GM21515 (cell line): ENCODE results near the gene PKHD1.
"Not testable (repeated sequence)": the region's sequence is repeated elsewhere in the genome, so short reads cannot be mapped to it uniquely, and the experiment has no call there.

Source experiments
- ATAC-seq: cut with Tn5 transposase; IDR thresholded peaks from one replicate; pipeline ENCODE4 v1.9.1; 2021; ENCODE audit not compliant: unreplicated experiment

The PKHD1 gene

DNA sequence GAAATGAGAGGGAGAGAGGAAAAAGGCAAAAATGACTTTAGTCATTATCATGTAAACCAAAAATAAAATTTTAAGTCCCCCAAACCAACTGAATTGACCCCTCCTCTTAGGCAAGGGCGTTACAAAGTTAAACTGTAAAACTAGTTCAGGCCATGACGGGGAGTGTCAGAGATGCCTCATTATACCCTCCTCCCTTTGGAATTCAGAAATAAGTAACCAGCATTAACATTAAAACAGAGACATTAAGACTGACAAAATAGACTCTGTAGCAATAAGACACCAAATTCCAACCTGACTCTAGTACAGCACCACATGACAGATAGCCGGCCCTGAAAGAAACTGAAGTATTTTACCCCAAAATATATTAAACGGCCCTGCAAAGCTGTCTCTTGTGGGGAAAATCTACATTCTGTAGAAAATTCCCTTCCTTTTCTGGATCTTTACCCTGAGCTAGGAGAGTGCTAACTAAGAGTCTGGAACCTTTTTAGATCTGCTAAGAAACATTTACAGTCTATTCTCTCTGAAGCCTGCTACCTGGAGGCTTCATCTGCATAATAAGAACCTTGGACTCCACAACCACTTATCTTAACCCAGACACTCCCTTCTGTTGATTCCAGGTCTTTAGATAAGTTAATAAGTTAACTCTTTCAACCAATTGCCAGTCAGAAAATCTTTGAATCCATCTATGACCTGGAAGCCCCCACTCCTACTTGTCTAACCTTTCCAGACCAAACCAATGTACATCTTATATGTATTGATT is 150.7 kb downstream of the PKHD1 start:
- ATAC-seq, result no peak

DNA sequence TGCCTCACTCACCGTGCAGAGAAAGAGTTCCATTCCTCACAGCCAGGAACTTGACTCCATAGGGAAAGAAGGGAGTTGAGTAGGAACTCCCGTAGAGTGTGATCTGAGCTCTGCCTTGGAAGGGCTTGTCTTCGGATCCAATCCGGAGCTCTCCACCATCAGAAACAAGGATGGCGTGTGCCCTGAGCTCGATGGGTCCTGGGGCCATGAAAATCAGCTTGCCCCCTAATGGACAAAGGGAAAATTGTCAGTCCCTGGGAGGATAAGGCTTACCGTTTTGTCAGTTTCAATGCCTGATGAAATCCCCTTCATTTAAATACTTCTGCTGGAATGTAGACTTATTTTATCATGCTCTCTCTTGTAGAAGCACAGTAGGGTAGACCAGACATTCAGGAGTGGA is 153.3 kb downstream of the PKHD1 start:
- no peak for ATAC-seq

DNA sequence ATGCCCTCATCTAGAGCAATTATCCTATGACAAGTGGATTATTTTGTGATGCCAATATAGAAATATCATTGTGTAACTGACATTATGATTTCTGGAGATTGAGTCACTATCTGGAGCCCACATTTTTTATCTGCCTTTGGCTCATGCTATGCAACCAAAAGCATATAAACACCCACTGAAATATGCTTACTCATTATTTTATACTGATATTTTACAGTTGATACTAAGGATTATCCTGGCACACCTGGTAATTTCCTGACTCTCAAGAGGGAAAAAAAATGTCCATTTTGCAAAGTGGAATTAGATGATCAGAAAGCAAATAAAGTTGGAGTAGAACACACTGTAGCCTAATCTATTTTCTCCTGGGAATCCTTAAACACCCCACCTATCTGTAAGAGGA is 154.5 kb downstream of the PKHD1 start:
- no peak for ATAC-seq

DNA sequence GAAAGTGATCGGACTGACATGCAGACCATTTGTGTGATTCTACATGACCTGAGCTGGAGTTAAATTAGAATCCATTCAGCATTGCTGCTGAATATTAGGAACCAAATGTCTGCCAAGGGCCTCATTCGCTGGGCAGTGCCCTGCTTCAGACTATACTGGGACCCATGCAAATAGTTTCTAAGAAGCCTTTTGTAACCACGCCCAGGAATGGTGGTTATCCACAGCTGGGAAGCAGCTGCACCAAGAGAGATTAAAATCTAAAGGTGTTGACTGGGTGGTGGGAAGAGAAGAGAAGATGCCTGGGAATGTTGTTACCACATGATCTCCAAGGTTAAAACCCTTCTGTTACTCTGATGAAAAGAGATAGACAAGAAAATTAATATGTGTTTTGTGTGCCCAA is 156.8 kb downstream of the PKHD1 start:
- ATAC-seq, result no peak

DNA sequence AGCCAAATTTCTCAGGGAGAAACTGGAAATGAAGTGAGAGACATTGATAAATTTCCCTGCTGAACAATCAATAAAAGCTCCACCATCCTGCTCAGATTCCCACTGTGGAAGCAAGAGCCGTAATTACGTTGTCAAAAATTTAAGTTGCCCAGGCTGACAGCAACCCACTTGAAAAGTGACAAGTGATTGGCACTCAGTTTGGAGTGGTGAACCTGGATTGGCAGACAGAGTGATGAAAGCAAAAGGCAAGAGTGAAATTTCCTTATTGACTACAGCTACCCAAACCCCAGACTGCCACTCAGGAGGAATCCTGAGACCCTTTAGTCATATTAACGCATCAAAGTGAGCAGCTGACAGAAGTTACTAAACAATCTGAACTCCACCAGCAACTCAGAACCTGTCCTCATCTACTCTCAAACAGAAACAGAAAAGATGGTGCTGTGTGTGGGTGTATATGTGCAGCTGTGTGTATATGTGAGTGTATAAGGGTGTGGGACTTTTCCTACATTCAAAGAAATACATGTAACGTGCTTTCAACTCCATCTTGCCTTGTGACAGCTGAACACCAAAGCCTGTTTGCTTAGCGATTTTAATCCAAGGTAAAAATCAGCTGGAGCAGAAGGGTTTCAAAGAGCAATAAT is 157.4 kb downstream of the PKHD1 start:
- no peak for ATAC-seq

DNA sequence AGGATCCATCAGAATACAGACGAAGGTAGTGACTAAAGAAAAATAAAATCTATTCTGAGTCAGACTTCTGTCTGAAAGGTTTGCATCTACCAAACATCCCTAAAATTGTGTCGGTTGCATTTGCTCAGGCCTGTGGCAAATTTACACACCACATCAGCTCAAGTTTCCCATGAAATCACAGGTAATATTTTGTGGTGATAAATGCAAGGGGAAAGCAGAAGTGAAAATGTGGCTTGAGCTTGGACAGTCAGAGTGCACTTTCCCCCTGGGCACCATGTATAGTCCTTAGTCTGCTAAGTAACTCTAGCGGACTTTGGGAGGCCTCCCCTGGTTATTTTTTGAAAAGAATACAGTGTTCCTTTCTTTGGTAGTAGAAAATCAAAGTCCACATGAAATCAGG is 159.1 kb downstream of the PKHD1 start:
- peak; percentile 80 for ATAC-seq

DNA sequence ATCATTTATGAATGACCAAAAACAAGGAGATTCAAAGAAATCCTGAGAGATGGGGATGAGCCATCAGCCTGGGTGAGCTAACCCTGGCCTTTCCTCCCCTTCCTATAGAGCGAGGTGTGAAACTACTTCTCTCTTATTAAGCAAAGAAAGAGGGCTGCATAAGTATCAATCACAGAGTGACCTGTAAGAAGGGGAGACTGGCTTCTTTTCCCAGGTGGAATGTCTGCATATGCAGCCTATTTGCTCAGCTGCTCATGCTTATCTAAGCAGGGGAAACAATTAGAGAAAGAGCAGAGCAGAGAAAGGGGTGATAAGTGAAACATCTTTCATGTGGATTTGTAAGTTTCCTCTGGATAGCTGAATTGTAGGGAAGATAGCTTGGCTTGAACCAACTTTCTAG is 160.0 kb downstream of the PKHD1 start:
- no peak for ATAC-seq

DNA sequence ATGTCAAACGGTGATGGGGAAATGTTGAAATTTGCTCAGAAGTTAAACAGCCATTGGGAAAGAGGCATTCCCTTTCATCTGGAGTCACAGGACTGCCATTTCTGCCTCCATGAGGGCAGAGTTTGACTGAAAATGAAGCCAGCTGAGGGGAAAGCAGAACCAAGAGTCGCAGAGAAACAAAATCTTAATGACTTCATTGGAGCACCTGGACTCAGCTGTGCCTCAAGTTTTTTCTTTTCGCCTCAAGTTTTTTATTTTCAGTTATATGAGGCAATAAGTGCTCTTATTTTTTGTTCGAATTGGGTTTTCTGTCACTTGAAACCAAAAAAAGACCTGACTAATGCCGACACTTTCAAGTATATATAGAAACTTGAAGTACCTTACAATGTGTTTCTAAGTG is 161.3 kb downstream of the PKHD1 start:
- peak; percentile 50 for ATAC-seq

DNA sequence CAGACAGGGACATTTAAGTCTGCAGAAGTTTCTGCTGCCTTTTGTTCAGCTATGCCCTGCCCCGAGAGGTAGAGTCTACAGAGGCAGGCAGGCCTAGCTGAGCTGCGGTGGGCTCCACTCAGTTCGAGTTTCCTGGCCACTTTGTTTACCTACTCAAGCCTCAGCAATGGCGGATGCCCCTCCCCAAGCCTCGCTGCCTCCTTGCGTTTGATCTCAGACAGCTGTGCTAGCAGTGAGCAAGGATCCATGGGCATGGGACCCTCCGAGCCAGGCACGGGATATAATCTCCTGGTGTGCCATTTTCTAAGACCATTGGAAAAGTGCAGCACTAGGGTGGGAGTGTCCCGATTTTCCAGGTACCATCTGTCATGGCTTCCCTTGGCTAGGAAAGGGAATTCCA is 164.9 kb downstream of the PKHD1 start:
- ATAC-seq, result not testable (repeated sequence)

DNA sequence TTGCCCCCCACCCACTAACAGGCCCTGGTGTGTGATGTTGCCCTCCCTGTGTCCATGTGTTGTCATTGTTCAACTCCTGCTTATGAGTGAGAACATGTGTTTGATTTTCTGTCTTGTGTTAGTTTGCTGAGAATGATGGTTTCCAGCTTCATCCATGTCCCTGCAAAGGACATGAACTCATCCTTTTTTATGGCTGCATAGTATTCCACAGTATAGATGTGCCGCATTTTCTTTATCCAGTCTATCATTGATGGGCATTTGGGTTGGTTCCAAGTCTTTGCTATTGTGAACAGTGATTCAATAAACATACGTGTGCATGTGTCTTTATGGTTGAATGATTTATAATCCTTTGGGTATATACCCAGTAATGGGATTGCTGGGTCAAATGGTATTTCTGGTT is 169.1 kb downstream of the PKHD1 start:
- not testable (repeated sequence) for ATAC-seq

DNA sequence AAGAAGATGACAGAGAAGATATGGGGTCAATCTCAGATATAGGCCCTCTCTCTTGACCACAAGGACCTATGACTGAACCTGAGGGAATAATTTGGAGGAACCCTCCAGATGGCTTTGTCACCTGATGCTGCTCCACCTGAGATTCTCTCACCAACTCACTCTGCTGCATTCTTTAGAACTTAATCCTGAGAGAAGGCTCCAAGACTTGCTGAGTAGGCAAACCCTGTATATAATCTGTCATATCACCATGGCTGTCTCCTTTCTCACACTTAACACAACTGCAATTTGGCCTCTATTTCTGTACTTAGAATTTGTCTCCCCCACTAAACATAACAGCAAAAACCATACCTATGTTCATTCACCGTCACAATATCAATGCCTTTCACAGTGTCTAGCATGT is 172.3 kb downstream of the PKHD1 start:
- no peak for ATAC-seq

DNA sequence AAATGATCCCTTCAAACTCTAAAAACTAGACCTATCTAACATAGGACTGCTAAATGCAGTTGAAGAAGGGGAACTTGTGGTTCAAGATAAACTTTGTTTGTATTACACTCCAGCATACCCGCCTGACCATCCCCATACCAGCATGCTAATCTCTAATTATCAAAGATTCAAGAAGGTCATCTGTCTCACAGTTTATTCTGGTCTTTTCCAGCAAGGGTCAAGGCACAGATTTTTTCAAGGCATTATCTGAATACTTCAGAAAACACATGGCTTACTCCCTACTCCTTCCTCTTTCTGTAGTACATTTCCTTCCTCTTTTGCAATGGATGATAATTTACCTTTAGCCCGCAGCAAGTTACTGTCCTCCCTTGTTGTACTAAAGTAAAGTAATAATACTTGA is 174.1 kb downstream of the PKHD1 start:
- ATAC-seq, result no peak

DNA sequence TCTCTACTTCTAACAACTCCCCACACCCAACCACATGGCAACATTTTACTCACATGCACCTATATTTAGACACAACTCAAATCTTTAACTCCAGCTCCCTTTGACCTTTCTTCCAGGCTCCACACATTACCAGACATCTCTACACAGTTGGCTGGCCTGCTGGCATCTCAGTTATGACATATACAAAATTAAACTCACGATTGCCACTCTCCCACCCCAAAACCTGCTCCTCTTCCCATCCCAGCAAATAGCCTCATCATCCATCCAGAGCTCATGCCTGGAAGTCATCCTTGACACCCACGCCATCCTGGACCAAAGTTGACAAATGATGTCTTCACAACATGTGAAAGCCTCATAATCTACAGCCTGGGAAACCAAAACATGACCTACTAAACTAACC is 176.6 kb downstream of the PKHD1 start:
- no peak for ATAC-seq

DNA sequence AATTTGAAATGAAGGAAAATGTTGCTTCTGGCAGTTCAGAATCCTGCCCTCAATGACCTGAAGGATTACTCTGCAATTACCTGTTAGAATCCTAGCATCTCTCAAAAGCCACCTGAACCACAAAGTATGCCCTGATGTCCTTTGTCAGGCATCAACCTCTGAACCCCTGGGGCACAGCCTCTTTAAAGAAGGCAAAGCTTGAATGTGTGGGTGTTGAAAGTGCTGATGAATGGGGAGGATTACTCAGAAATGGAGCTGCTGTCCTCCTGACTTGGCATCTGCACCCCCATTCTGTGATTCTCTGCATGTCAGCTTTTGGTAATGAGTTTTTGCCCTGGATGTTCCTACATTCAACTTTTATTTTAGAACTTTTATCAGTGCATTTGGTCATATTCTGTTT is 179.2 kb downstream of the PKHD1 start:
- ATAC-seq, result no peak

DNA sequence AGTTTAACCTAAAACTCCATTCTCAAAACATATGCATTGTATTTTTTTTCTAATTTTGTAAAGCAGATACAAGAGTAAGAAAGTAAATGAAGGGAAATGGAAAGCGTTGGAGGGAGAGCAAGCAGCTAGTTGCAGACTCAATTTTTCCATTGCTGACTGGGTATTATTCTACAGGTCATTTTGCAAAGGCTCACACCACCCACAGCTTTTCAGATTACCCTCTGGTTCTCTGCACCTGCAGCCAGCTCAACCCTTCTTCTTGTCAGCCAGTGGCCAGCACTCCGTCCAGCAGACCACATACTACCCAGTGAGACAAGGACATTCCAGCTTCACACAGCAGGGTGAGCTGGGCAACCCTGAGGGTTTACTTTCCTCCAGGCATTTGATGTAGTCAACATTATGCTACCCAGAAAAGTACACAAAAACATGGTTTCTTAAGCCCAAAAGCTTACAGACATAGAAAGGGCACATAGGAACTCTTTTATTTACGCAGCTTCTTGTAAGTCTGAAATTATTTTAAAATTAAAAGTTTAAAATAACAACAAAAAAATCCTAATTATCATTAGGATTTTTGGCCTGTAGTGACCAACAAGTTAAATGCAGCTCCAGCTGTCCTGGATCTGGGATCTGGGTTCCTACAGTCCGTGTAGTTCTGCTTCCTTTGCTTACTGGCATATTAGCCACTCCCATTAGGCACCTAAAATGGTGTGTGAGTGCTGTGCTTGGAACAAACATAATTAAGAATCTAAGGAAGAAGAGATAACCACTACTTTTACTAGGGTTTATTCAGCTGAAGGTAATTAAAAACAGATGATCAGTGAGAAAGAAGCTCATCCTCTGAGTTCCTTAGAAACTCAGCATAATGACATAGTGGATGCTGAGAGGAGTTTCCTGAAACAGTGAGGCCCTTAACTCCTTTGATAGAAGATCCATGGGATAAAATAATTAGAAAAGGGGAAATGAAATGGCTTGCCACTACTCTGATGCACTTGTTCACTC is 185.3 kb downstream of the PKHD1 start:
- no peak for ATAC-seq

DNA sequence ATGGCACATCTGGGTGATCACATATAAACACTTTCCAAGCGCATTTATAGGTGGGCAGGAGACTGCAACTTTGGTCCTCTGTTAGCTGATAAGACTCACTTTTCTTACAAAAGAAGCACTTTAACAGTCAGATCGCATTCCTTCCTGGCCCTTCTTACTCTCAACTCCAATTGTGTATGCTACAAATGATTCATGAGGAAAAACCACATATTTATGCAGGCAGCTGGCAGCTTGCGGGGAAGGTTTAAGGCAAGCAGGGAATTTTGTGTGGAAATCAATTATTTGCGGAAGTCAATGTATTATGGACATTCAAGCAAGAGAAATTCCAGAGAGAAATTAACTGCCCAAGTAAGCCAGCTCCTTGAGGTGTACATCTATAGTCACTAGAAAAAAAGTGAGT is 194.0 kb downstream of the PKHD1 start:
- no peak for ATAC-seq

DNA sequence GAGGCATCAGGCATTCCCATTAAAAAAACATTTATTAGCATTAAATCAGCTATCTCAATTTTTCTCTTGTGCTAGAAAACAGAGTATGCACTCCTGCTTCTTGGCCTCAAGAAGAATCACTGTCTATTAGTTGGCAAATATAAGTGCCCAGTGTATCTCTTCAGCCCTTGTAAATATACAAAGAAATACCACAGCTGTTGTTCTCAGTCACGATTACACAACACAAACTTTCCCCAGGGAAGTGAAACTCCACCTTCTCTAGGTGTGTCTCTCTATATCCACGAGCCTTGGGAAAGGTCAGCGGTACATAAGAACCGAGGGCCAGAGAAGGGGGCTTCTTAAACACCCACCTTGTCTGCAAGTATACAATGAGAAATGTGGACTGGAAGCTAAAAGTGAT is 194.7 kb downstream of the PKHD1 start:
- ATAC-seq, result no peak

DNA sequence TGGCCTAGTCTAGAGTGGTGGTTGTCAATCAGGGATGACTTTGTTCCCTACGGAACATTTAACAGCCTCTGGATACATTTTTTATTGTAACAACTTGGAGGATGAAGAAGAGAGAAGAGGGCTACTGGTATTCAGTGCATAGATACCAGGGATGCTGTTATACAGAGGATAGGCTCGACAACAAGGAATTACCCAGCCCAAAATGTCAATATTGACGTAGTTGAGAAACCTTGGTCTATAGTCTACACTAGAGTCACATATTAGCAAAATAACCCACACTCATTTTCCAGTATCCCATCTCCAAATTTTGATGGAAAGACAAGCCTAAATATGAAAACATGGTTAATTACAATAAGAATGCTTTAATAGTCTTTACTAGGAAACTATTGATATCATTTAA is 195.1 kb downstream of the PKHD1 start:
- ATAC-seq, result no peak

DNA sequence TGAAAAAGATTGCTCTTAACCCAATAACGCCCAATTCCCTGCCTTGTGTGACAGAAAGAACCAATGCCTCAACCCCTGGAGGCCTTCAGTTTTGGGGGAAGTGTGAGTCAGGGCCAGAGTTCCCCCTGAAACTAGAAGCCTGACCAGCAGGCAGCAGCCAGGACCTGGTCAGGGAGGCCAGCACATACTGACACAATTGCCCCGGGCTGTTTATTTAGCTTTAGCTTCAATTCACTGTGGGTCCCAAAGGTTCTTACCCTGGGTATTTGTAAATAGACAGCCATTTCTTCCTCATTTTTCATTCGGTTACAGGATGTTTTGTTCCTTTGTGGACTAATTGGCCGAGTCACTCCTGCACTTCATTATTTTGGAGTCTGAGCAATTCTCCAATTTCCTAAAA is 195.6 kb downstream of the PKHD1 start:
- ATAC-seq, result no peak

DNA sequence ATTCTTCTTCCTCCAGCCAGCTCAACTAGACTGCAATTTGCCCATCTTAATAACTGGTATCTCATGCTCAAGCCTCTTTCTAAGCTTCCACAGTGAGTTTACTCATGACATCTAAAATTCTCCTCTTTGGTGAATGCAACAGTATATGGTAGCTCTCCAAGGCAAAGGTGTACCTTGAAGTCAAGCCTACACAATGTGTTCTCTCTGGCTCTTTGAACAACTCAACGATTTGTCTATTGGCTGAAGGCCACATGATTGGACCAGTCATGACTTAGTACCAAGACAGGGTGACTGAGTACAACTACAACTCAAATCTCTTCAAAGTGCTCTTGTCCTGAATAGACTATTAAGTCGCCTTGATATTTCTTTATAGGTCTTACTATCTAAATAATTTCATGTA is 199.6 kb downstream of the PKHD1 start:
- no peak for ATAC-seq

DNA sequence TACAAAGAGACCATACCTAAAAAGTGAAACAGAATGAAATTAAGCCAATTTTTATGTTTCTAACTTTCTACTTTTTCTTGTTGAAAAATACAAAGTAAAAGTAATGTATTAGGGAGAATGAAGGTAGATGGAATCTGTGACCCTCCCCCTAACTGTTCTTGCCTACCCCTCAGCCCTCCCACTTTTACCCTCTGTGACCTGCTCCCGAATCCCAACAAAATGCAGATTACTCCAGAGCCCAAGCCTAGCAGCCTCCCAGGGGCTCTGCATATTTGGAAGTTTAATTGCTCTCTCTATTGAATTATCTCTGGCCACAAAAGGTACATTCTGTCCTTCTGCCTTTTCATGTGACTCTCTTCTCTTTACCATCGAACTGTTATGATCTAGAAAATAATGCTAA is 201.5 kb downstream of the PKHD1 start:
- no peak for ATAC-seq
